Endothelial cell of umbilical vein (primary cell): ENCODE results near the gene LIN7C. TPM values are rescaled to one million over a fixed set of nuclear protein-coding genes. Genes with fewer than 3 reads are reported as not detected.

ENCODE experiments used
- BruUV-seq: library from RNA; stranded (reverse); fragments of 400-500 nt; replicated peaks from 2 replicates; lab custom pipeline; 2021; lab: Mats Ljungman, UMichigan
- CTCF ChIA-PET: fragments of 300-600, 350-600 bp; sonication (Branson Sonifier 250); formaldehyde crosslinking; loops from one replicate; lab custom pipeline; 2021; ENCODE audit warnings: antibody characterized with exemption, inconsistent platforms; lab: Charles Lee
- POLR2A ChIA-PET: fragments of 300-600, 350-600 bp; sonication (Branson Sonifier 250); formaldehyde crosslinking; loops from one replicate; lab custom pipeline; 2021; ENCODE audit warnings: antibody characterized with exemption, inconsistent platforms; lab: Charles Lee
- DNase-seq: peaks from one replicate; pipeline ENCODE4 v3.0.0-alpha.2; 2011; ENCODE audit warnings: low read depth, low spot score
- FAIRE-seq: peaks from 2 replicates; lab custom pipeline; 2011; peaks lifted over from hg19 to GRCh38; lab: Jason Lieb, UNC
- H2AFZ ChIP-seq: 2 replicates; pipeline ENCODE4 v1.6.0; 2012; ENCODE audit warnings: low read depth, low read length, control low read depth, inconsistent platforms
- H3K27ac ChIP-seq: 2 replicates; pipeline ENCODE4 v1.5.1; 2011; ENCODE audit warnings: low read depth, mild to moderate bottlenecking, control low read depth, low read length, moderate library complexity; ENCODE audit not compliant: insufficient read depth
- H3K27me3 ChIP-seq, 2 experiments: 2 replicates each; pipeline versions ENCODE4 v1.6.0 to v1.6.1; 2011; ENCODE audit warnings: low read length in 2 of 2, mixed read lengths in 1 of 2; ENCODE audit not compliant: control insufficient read depth in 2 of 2, insufficient read depth in 2 of 2
- H3K36me3 ChIP-seq, 2 experiments: 2 replicates in 1 of 2; 3 replicates in 1 of 2; pipeline ENCODE4 v1.5.1; 2011; ENCODE audit warnings: low read length in 2 of 2, mild to moderate bottlenecking in 1 of 2, moderate library complexity in 1 of 2; ENCODE audit not compliant: control insufficient read depth in 2 of 2, insufficient read depth in 2 of 2; ENCODE audit errors: extremely low read depth in 1 of 2
- H3K4me1 ChIP-seq: 3 replicates; pipeline ENCODE4 v1.5.1; 2011; ENCODE audit warnings: mild to moderate bottlenecking, low read length; ENCODE audit not compliant: control insufficient read depth, insufficient read depth; ENCODE audit errors: extremely low read depth
- H3K4me2 ChIP-seq: 2 replicates; pipeline ENCODE4 v1.6.1; 2011; ENCODE audit warnings: low read length, control low read depth, mixed read lengths; ENCODE audit not compliant: insufficient read depth
- H3K4me3 ChIP-seq, 3 experiments: fragments of 200-600 bp in 1 of 3; sonication (generic), shearing (Covaris generic) in 1 of 3; replicated peaks in 1 of 3; 2 replicates each; pipeline ENCODE4 v1.5.1; 2011 to 2016; ENCODE audit warnings: control low read depth in 3 of 3, low read length in 3 of 3, mild to moderate bottlenecking in 2 of 3, inconsistent platforms in 1 of 3, low read depth in 1 of 3, moderate library complexity in 1 of 3; ENCODE audit not compliant: insufficient read depth in 1 of 3
- H3K79me2 ChIP-seq: 2 replicates; pipeline ENCODE4 v1.6.0; 2012; ENCODE audit warnings: low read length, inconsistent platforms; ENCODE audit not compliant: control insufficient read depth, insufficient read depth
- H3K9ac ChIP-seq: replicated peaks from 2 replicates; pipeline ENCODE3; 2011; ENCODE audit warnings: low read length, control low read depth; ENCODE audit not compliant: insufficient read depth; ENCODE audit errors: extremely low read depth
- H3K9me1 ChIP-seq: replicated peaks from 3 replicates; pipeline ENCODE4 v1.6.0; 2011; ENCODE audit warnings: mild to moderate bottlenecking, low read length; ENCODE audit not compliant: control insufficient read depth, insufficient read depth; ENCODE audit errors: extremely low read depth
- H3K9me3 ChIP-seq: replicated peaks from 2 replicates; pipeline ENCODE4 v1.5.1; 2012; ENCODE audit warnings: low read length, inconsistent platforms; ENCODE audit not compliant: control insufficient read depth, insufficient read depth
- H4K20me1 ChIP-seq: replicated peaks from 2 replicates; pipeline ENCODE3; 2011; ENCODE audit warnings: mild to moderate bottlenecking, low read length; ENCODE audit not compliant: control insufficient read depth, insufficient read depth; ENCODE audit errors: extremely low read depth
- EZH2 ChIP-seq: IDR thresholded peaks from 2 replicates; pipeline ENCODE4 v1.6.1; 2012; ENCODE audit warnings: borderline replicate concordance, low read depth, mild to moderate bottlenecking, moderate library complexity, low read length, inconsistent platforms; ENCODE audit not compliant: severe bottlenecking
- FOS ChIP-seq: IDR thresholded peaks from 2 replicates; pipeline ENCODE4 v1.6.1; 2011; ENCODE audit warnings: mild to moderate bottlenecking, low read length, moderate library complexity, borderline replicate concordance; ENCODE audit not compliant: insufficient read depth
- GATA2 ChIP-seq: IDR thresholded peaks from 2 replicates; pipeline ENCODE4 v1.7.0; 2011; ENCODE audit warnings: low read depth, mild to moderate bottlenecking, moderate library complexity, mixed read lengths, low read length; ENCODE audit not compliant: insufficient read length, insufficient read depth
- JUN ChIP-seq: IDR thresholded peaks from 2 replicates; pipeline ENCODE4 v1.6.1; 2011; ENCODE audit warnings: borderline replicate concordance, low read depth; ENCODE audit not compliant: insufficient read length, insufficient read depth
- MYC ChIP-seq: IDR thresholded peaks from one replicate; pipeline ENCODE4 v1.6.1; 2011; ENCODE audit warnings: mild to moderate bottlenecking, low read depth, low read length
- POLR2A ChIP-seq: IDR thresholded peaks from 2 replicates; pipeline ENCODE4 v1.6.1; 2012; ENCODE audit warnings: low read depth, mild to moderate bottlenecking, control low read depth, low read length
- POLR2AphosphoS5 ChIP-seq: IDR thresholded peaks from 2 replicates; pipeline ENCODE4 v1.6.1; 2012; ENCODE audit warnings: low read depth, mild to moderate bottlenecking, control low read depth, low read length, moderate library complexity; ENCODE audit not compliant: insufficient read depth
- dilution Hi-C: fragments of 300-500 bp; cut with MboI; formaldehyde crosslinking; loops from one replicate; pipeline ENCODE4 v1.15.0; 2019; ENCODE audit warnings: low sequenced_read_pairs; ENCODE audit not compliant: extremely low pct_ligation_motif_present
- intact Hi-C: fragments of 100-400 bp; cut with micrococcal nuclease; formaldehyde crosslinking; loops from one replicate; pipeline ENCODE4 v1.10.0; 2022
- polyA plus RNA-seq, 4 experiments: library from polyadenylated mRNA; depleted of rRNA in 3 of 4; stranded (reverse) in 3 of 4; unstranded in 1 of 4; fragments of >200 nt; gene quantifications; 2 replicates each; pipeline versions ENCODE4 v1.2.1 to v1.2.3, GENCODE V29; 2011 to 2012; ENCODE audit warnings: missing spikeins in 1 of 4
- total RNA-seq: library from RNA; stranded (reverse); gene quantifications from 2 replicates; pipeline ENCODE4 v1.2.3, GENCODE V29; 2021
- TF ChIP-seq, protein P1 (sequence below): IDR thresholded peaks from 2 replicates; pipeline ENCODE4 v1.6.1; 2011; ENCODE audit not compliant: insufficient read depth, insufficient read length
- TF ChIP-seq, protein P2 (sequence below), 2 donors: IDR thresholded peaks; 1 replicate in 1 of 2; 2 replicates in 1 of 2; pipeline ENCODE4 v1.5.1; 2011; ENCODE audit warnings: low read length in 2 of 2, mild to moderate bottlenecking in 2 of 2, moderate library complexity in 2 of 2, control low read depth in 1 of 2, inconsistent platforms in 1 of 2, low read depth in 1 of 2; ENCODE audit not compliant: insufficient read depth in 1 of 2; ENCODE audit errors: extremely low read depth in 1 of 2

The LIN7C gene
- total and polyA plus RNA-seq, 2 donors (not counting 3 experiments of a cell fraction or from before 2014, with no cell fraction given), result 7.1 to 24.9 TPM

DNA sequence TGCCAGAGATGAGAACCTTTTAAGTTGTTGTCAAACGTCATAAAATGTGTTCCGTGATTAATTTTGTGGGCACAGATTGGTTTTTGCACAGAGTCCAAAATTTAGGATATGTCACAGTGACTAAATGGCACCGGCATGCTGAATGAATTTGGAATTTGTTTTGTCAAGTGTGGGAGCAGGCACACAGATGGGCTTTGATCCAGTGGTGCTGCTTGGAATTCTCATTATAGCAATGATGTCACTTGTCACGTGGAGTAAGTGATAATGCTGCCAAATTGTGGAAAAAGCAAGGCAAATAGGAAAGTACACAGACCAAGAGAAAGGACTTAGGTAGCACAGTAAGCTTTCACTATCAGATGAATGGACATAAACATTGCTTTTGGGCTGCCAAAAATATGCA lies 8.0 kb upstream of the LIN7C start:
- CTCF ChIA-PET, result no interaction called here
- intact Hi-C loops, result no loop called here
- Histone ChIP-seq H4K20me1 (no peaks in the 10 kb centered on the region), H3K9me1 (no peaks in the 10 kb centered on the region), H3K9ac (no peak overlapping the region), H3K27ac (no peak overlapping the region), H3K4me1 (no peaks in the 10 kb centered on the region), H3K4me3 (no peak overlapping the region), H3K36me3 (no peaks in the 10 kb centered on the region), H3K27me3 (no peaks in the 10 kb centered on the region), H3K9me3 (no peaks in the 10 kb centered on the region), H3K79me2 (no peaks in the 10 kb centered on the region), H2AFZ (no peak overlapping the region), H3K4me2 (no peak overlapping the region)
- FAIRE-seq (no peak), DNase-seq (no peak)
- BruUV-seq, result no TSS peak
- dilution Hi-C loops, result no loop called here
- TF ChIP-seq JUN (no peak), GATA2 (no peak), POLR2AphosphoS5 (no peak), MYC (no peak), POLR2A (no peak), FOS (no peak), EZH2 (no peak)
- TF ChIP-seq, protein P1, sequence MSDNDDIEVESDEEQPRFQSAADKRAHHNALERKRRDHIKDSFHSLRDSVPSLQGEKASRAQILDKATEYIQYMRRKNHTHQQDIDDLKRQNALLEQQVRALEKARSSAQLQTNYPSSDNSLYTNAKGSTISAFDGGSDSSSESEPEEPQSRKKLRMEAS, result no peak
- TF ChIP-seq, protein P2, sequence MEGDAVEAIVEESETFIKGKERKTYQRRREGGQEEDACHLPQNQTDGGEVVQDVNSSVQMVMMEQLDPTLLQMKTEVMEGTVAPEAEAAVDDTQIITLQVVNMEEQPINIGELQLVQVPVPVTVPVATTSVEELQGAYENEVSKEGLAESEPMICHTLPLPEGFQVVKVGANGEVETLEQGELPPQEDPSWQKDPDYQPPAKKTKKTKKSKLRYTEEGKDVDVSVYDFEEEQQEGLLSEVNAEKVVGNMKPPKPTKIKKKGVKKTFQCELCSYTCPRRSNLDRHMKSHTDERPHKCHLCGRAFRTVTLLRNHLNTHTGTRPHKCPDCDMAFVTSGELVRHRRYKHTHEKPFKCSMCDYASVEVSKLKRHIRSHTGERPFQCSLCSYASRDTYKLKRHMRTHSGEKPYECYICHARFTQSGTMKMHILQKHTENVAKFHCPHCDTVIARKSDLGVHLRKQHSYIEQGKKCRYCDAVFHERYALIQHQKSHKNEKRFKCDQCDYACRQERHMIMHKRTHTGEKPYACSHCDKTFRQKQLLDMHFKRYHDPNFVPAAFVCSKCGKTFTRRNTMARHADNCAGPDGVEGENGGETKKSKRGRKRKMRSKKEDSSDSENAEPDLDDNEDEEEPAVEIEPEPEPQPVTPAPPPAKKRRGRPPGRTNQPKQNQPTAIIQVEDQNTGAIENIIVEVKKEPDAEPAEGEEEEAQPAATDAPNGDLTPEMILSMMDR (IDR thresholded peaks at IDR 0.05; ENCODE audit: extremely low read depth in 1 of 2, insufficient read depth in 1 of 2, low read depth in 1 of 2, low read length in 2 of 2), result no peak
- POLR2A ChIA-PET, result interaction anchor here (0.6 kb wide), 1 partner anchor 19 kb away, joined by 3 read pairs; no protein-coding TSS in a partner anchor
